CD4-positive, alpha-beta T cell (primary cell): ENCODE results near the gene CRAMP1. TPM values are rescaled to one million over a fixed set of nuclear protein-coding genes. Genes with fewer than 3 reads are reported as not detected.

Experiments
- ATAC-seq: fragments of 200-7000 bp; cut with Tn5 transposase; one replicate; pipeline ENCODE4 v1.10.0; 2022; ENCODE audit warnings: mild to moderate bottlenecking; ENCODE audit not compliant: poor library complexity
- CTCF ChIA-PET: fragments of 350-600 bp; sonication (Branson Sonifier 250); formaldehyde crosslinking; loops from one replicate; lab custom pipeline; 2021; ENCODE audit warnings: antibody characterized with exemption, inconsistent platforms; lab: Charles Lee
- POLR2A ChIA-PET: fragments of 350-600 bp; sonication (Branson Sonifier 250); formaldehyde crosslinking; loops from one replicate; lab custom pipeline; 2021; ENCODE audit warnings: antibody characterized with exemption, inconsistent platforms; lab: Charles Lee
- DNase-seq, 14 experiments: peaks; one replicate each; pipeline ENCODE4 v3.0.0-alpha.2; 2013 to 2020; ENCODE audit warnings: mixed read lengths in 2 of 14
- H3K27ac ChIP-seq, 2 donors: one replicate each; pipeline versions ENCODE4 v1.5.1 to v1.7.0; 2013; ENCODE audit warnings: low read length in 2 of 2, low read depth in 1 of 2, mild to moderate bottlenecking in 1 of 2
- H3K27me3 ChIP-seq, 2 experiments: 1 replicate in 1 of 2; 2 replicates in 1 of 2; pipeline versions ENCODE4 v1.6.1 to v1.7.0; 2013; ENCODE audit warnings: low read length in 2 of 2, control low read depth in 1 of 2, mild to moderate bottlenecking in 1 of 2, moderate library complexity in 1 of 2; ENCODE audit not compliant: insufficient read depth in 2 of 2, control insufficient read depth in 1 of 2
- H3K36me3 ChIP-seq: one replicate; pipeline ENCODE4 v1.6.1; 2013; ENCODE audit warnings: low read length, control low read depth; ENCODE audit not compliant: insufficient read depth
- H3K4me1 ChIP-seq: one replicate; pipeline ENCODE4 v1.6.1; 2013; ENCODE audit warnings: low read length, control low read depth; ENCODE audit not compliant: insufficient read depth
- H3K4me3 ChIP-seq: one replicate; pipeline ENCODE4 v1.5.1; 2013; ENCODE audit warnings: mild to moderate bottlenecking, low read length, moderate library complexity
- H3K9me3 ChIP-seq, 2 experiments: 1 replicate in 1 of 2; 2 replicates in 1 of 2; pipeline versions ENCODE4 v1.6.1 to v1.7.0; 2013; ENCODE audit warnings: low read length in 2 of 2, mild to moderate bottlenecking in 2 of 2, control low read depth in 1 of 2, moderate library complexity in 1 of 2; ENCODE audit not compliant: control insufficient read depth in 1 of 2, insufficient read depth in 1 of 2
- H3K27ac Mint-ChIP-seq: one replicate; pipeline ENCODE4 v1.8.0; 2020; ENCODE audit warnings: mixed read lengths
- H3K27me3 Mint-ChIP-seq: one replicate; pipeline ENCODE4 v1.8.0; 2021; ENCODE audit warnings: mixed read lengths
- H3K36me3 Mint-ChIP-seq: one replicate; pipeline ENCODE4 v1.8.0; 2021; ENCODE audit warnings: low read depth, mixed read lengths
- H3K4me1 Mint-ChIP-seq: one replicate; pipeline ENCODE4 v1.8.0; 2021; ENCODE audit warnings: low read depth, mixed read lengths
- H3K4me3 Mint-ChIP-seq: one replicate; pipeline ENCODE4 v1.8.0; 2020; ENCODE audit warnings: mild to moderate bottlenecking, mixed read lengths
- H3K9me3 Mint-ChIP-seq: one replicate; pipeline ENCODE4 v1.8.0; 2020; ENCODE audit warnings: mixed read lengths
- CTCF ChIP-seq: fragments of 200-600 bp; IDR thresholded peaks from one replicate; pipeline ENCODE4 v1.8.0; 2022; ENCODE audit warnings: antibody characterized with exemption, mild to moderate bottlenecking
- intact Hi-C, 2 experiments: fragments of 100-400 bp; cut with DNase I in 1 of 2; cut with micrococcal nuclease in 1 of 2; formaldehyde crosslinking; loops; one replicate each; pipeline versions ENCODE4 v1.15.1 to v1.9.0; 2023 to 2025; cut with DNase I, micrococcal nuclease
- total RNA-seq, 174 experiments: library from RNA in 2 of 174; stranded (reverse) in 2 of 174; gene quantifications; one replicate each; pipeline ENCODE4 v1.2.3 and lab custom pipeline; 2021 to 2026

The CRAMP1 gene
- total RNA-seq, 2 experiments from 2014 or later = 14.1 to 15.2 TPM

- no peaks in the 10 kb centered on the region for H3K4me1 ChIP-seq
- DNase-seq (no peak), ATAC-seq (no peak)
- H3K36me3 ChIP-seq = peaks cover 91% of the 10 kb centered on the region
- Mint-ChIP-seq H3K36me3 (peaks cover 78% of the 10 kb centered on the region), H3K4me1 (no peaks in the 10 kb centered on the region), H3K27ac (no peak overlapping the region), H3K27me3 (no peaks in the 10 kb centered on the region), H3K9me3 (no peaks in the 10 kb centered on the region), H3K4me3 (no peak overlapping the region)
- CTCF ChIA-PET = no interaction called here
- no peak overlapping the region for H3K27ac ChIP-seq
- no peak for TF ChIP-seq CTCF
- H3K27me3 ChIP-seq = no peaks in the 10 kb centered on the region
- POLR2A ChIA-PET = no interaction called here
- H3K4me3 ChIP-seq = no peak overlapping the region
- intact Hi-C loops = no loop called here
- H3K9me3 ChIP-seq = no peaks in the 10 kb centered on the region
Observed at GRCh38 chr16:1667271-1667670, 55.1 kb downstream of the CRAMP1 start.

GRCh38 chr16:1667916-1668315 is 55.8 kb downstream of the CRAMP1 start:
- no peak for TF ChIP-seq CTCF
- ATAC-seq (no peak), DNase-seq (no peak)
- Mint-ChIP-seq H3K9me3 (no peaks in the 10 kb centered on the region), H3K27me3 (no peaks in the 10 kb centered on the region), H3K4me3 (no peak overlapping the region), H3K4me1 (no peaks in the 10 kb centered on the region), H3K36me3 (peaks cover 78% of the 10 kb centered on the region), H3K27ac (no peak overlapping the region)
- Histone ChIP-seq H3K36me3 (peaks cover 90% of the 10 kb centered on the region), H3K27me3 (no peaks in the 10 kb centered on the region), H3K4me3 (no peak overlapping the region), H3K4me1 (no peaks in the 10 kb centered on the region), H3K27ac (no peak overlapping the region), H3K9me3 (no peaks in the 10 kb centered on the region)
- POLR2A ChIA-PET = no interaction called here
- CTCF ChIA-PET = no interaction called here
- intact Hi-C loops = no loop called here

GRCh38 chr16:1668612-1669319 is 56.6 kb downstream of the CRAMP1 start:
- POLR2A ChIA-PET = no interaction called here
- DNase-seq (no peak), ATAC-seq (no peak)
- no peak for TF ChIP-seq CTCF
- Mint-ChIP-seq H3K36me3 (peaks cover 78% of the 10 kb centered on the region), H3K9me3 (no peaks in the 10 kb centered on the region), H3K4me1 (no peaks in the 10 kb centered on the region), H3K27ac (no peak overlapping the region), H3K4me3 (no peak overlapping the region), H3K27me3 (no peaks in the 10 kb centered on the region)
- H3K9me3 ChIP-seq = no peaks in the 10 kb centered on the region
- no peaks in the 10 kb centered on the region for H3K4me1 ChIP-seq
- peaks cover 86% of the 10 kb centered on the region for H3K36me3 ChIP-seq
- no peak overlapping the region for H3K4me3 ChIP-seq
- intact Hi-C loops = no loop called here
- CTCF ChIA-PET = no interaction called here
- H3K27ac ChIP-seq = no peak overlapping the region
- H3K27me3 ChIP-seq = no peaks in the 10 kb centered on the region
